CD4-positive, alpha-beta T cell treated with Interleukin-21 for 1 hour (primary cell): ENCODE data around the gene XRCC6.
"Not testable (repeated sequence)": the region's sequence is repeated elsewhere in the genome, so short reads cannot be mapped to it uniquely, and the experiment has no call there.

Source experiments
- DNase-seq: peaks from one replicate; pipeline ENCODE4 v3.0.0-alpha.2; 2020

The XRCC6 gene

GRCh38 chr22:41598891-41599635 lies 22.0 kb upstream of the XRCC6 start:
- no peak for DNase-seq

GRCh38 chr22:41600976-41601375 lies 20.1 kb upstream of the XRCC6 start:
- DNase-seq: no peak

GRCh38 chr22:41603873-41604332 lies 17.2 kb upstream of the XRCC6 start:
- DNase-seq: peak; percentile 84

GRCh38 chr22:41608386-41608785 lies 12.7 kb upstream of the XRCC6 start:
- no peak for DNase-seq

- no peak for DNase-seq
These were observed 8.3 kb upstream of the XRCC6 start for GRCh38 chr22:41612603-41613306.

GRCh38 chr22:41613456-41613855 lies 7.6 kb upstream of the XRCC6 start:
- no peak for DNase-seq

GRCh38 chr22:41619979-41620588 lies 1.0 kb upstream of the XRCC6 start:
- DNase-seq: peak; percentile 51

- DNase-seq: no peak
These were observed 451 bp upstream of the XRCC6 start, which contains the start of gene DESI1 for GRCh38 chr22:41620589-41621098. DESI1 (minus strand) TSS chr22:41621043; CDS start chr22:41620839, 204 bp downstream.

GRCh38 chr22:41621911-41622179 lies 750 bp downstream of the XRCC6 start:
- no peak for DNase-seq

GRCh38 chr22:41625577-41625976 lies 4.5 kb downstream of the XRCC6 start:
- DNase-seq: no peak

GRCh38 chr22:41631115-41631514 lies 10.0 kb downstream of the XRCC6 start:
- not testable (repeated sequence) for DNase-seq

GRCh38 chr22:41631615-41632014 lies 10.5 kb downstream of the XRCC6 start:
- not testable (repeated sequence) for DNase-seq

GRCh38 chr22:41634610-41635009 lies 13.5 kb downstream of the XRCC6 start:
- not testable (repeated sequence) for DNase-seq

GRCh38 chr22:41636467-41636866 lies 15.4 kb downstream of the XRCC6 start:
- no peak for DNase-seq

- DNase-seq: not testable (repeated sequence)
These were observed 16.5 kb downstream of the XRCC6 start for GRCh38 chr22:41637623-41638022.

GRCh38 chr22:41638124-41638523 lies 17.0 kb downstream of the XRCC6 start:
- DNase-seq: no peak

- DNase-seq: no peak
These were observed 17.7 kb downstream of the XRCC6 start for GRCh38 chr22:41638748-41639147.

GRCh38 chr22:41641854-41642253 lies 20.8 kb downstream of the XRCC6 start:
- no peak for DNase-seq

- no peak for DNase-seq
These were observed 21.4 kb downstream of the XRCC6 start for GRCh38 chr22:41642331-41643110.

GRCh38 chr22:41647771-41648170 lies 26.7 kb downstream of the XRCC6 start:
- DNase-seq: no peak

GRCh38 chr22:41648432-41648831 lies 27.3 kb downstream of the XRCC6 start:
- no peak for DNase-seq

GRCh38 chr22:41650229-41650628 lies 29.1 kb downstream of the XRCC6 start:
- no peak for DNase-seq

- DNase-seq: no peak
These were observed 29.7 kb downstream of the XRCC6 start for GRCh38 chr22:41650821-41651220.
